ENCODE results near the gene EXD2.

GRCh38 chr14:69268223-69268622, 76.9 kb downstream of the EXD2 start:
- no peak for TF ChIP-seq ZNF232 (CRISPR knock-in tag; IDR thresholded peaks at IDR 0.05)
- no peak for TF ChIP-seq MAX (CRISPR knock-in tag; IDR thresholded peaks at IDR 0.05)
- no peak for TF ChIP-seq SP1 (CRISPR knock-in tag; conservative IDR thresholded peaks at IDR 0.05)
- TF ChIP-seq ZNF423 (CRISPR knock-in tag; IDR thresholded peaks at IDR 0.05) = no peak
- no peak for TF ChIP-seq CTCF (IDR thresholded peaks at IDR 0.05)
- no peak for TF ChIP-seq MYBL2 (CRISPR knock-in tag; IDR thresholded peaks at IDR 0.05)
- no peak for TF ChIP-seq ZNF671 (CRISPR knock-in tag; IDR thresholded peaks at IDR 0.05)
- TF ChIP-seq FOXP4 (CRISPR knock-in tag; IDR thresholded peaks at IDR 0.05) = no peak
- no peak for TF ChIP-seq PRDM15 (CRISPR knock-in tag; IDR thresholded peaks at IDR 0.05)
- TF ChIP-seq RELA (CRISPR knock-in tag; IDR thresholded peaks at IDR 0.05; ENCODE audit: borderline replicate concordance) = no peak
